ENCODE results near the gene ZNF555. TPM values are rescaled to one million over a fixed set of nuclear protein-coding genes. Genes with fewer than 3 reads are reported as not detected.
A peak's percentile ranks its signal among the peaks of the same experiment; 100 is the strongest.

ZNF555 gene
- total RNA-seq, 1 donor from 2014 or later: 18.8 TPM

- Histone ChIP-seq H3K4me2 (no peak overlapping the region), H3K9me3 (ENCODE audit: low read depth) (peaks cover 3% of the 10 kb centered on the region), H3K9ac (no peak overlapping the region), H3K4me1 (no peaks in the 10 kb centered on the region), H3K27ac (no peak overlapping the region), H3K36me3 (no peaks in the 10 kb centered on the region), H3K27me3 (no peaks in the 10 kb centered on the region), H3K4me3 (no peak overlapping the region), H3K79me2 (ENCODE audit: low read depth) (no peaks in the 10 kb centered on the region), H3F3A (ENCODE audit: low read depth) (no peaks in the 10 kb centered on the region), H4K20me1 (ENCODE audit: low read depth) (no peaks in the 10 kb centered on the region), H2AFZ (replicated peaks) (no peak overlapping the region)
- H3K36me3 Mint-ChIP-seq: peaks cover 56% of the 10 kb centered on the region
- peaks cover 2% of the 10 kb centered on the region for H3K27me3 Mint-ChIP-seq (ENCODE audit: insufficient read depth, low read depth)
- TF ChIP-seq CTCF (IDR thresholded peaks at IDR 0.05): no peak
- TF ChIP-seq EZH2phosphoT487 (IDR thresholded peaks at IDR 0.05): no peak
- TF ChIP-seq EZH2 (IDR thresholded peaks at IDR 0.05): no peak
- H3K4me3 Mint-ChIP-seq: no peak overlapping the region
- DNase-seq (ENCODE audit: low spot score): no peak
- no peaks in the 10 kb centered on the region for H3K4me1 Mint-ChIP-seq
- no peak overlapping the region for H3K27ac Mint-ChIP-seq
- peaks cover 46% of the 10 kb centered on the region for H3K9me3 Mint-ChIP-seq
Measured at GRCh38 chr19:2827022-2827421, 14.3 kb upstream of the ZNF555 start.

GRCh38 chr19:2827840-2828489, 13.3 kb upstream of the ZNF555 start:
- Histone ChIP-seq H3F3A (ENCODE audit: low read depth) (no peaks in the 10 kb centered on the region), H3K9me3 (ENCODE audit: low read depth) (peaks cover 10% of the 10 kb centered on the region), H3K27me3 (no peaks in the 10 kb centered on the region), H4K20me1 (ENCODE audit: low read depth) (no peaks in the 10 kb centered on the region), H3K9ac (no peak overlapping the region), H3K79me2 (ENCODE audit: low read depth) (no peaks in the 10 kb centered on the region), H2AFZ (replicated peaks) (no peak overlapping the region), H3K4me3 (no peak overlapping the region), H3K36me3 (peaks cover 8% of the 10 kb centered on the region), H3K4me2 (no peak overlapping the region), H3K27ac (no peak overlapping the region), H3K4me1 (no peaks in the 10 kb centered on the region)
- Mint-ChIP-seq H3K36me3 (peaks cover 64% of the 10 kb centered on the region), H3K9me3 (peaks cover 56% of the 10 kb centered on the region), H3K27ac (no peak overlapping the region), H3K4me3 (peak overlapping the region; percentile 25), H3K27me3 (ENCODE audit: insufficient read depth, low read depth) (peaks cover 6% of the 10 kb centered on the region), H3K4me1 (no peaks in the 10 kb centered on the region)
- DNase-seq (ENCODE audit: low spot score): no peak
- TF ChIP-seq CTCF (IDR thresholded peaks at IDR 0.05) (no peak), EZH2phosphoT487 (IDR thresholded peaks at IDR 0.05) (no peak), EZH2 (IDR thresholded peaks at IDR 0.05) (no peak)

- peaks cover 68% of the 10 kb centered on the region for H3K9me3 Mint-ChIP-seq
- Histone ChIP-seq H2AFZ (replicated peaks) (no peak overlapping the region), H3K36me3 (peaks cover 17% of the 10 kb centered on the region), H4K20me1 (ENCODE audit: low read depth) (no peaks in the 10 kb centered on the region), H3F3A (ENCODE audit: low read depth) (no peaks in the 10 kb centered on the region), H3K9ac (no peak overlapping the region), H3K27me3 (no peaks in the 10 kb centered on the region), H3K9me3 (ENCODE audit: low read depth) (peaks cover 32% of the 10 kb centered on the region), H3K4me2 (no peak overlapping the region), H3K4me3 (peak overlapping the region; percentile 2), H3K27ac (no peak overlapping the region), H3K4me1 (no peaks in the 10 kb centered on the region), H3K79me2 (ENCODE audit: low read depth) (no peaks in the 10 kb centered on the region)
- no peak for DNase-seq (ENCODE audit: low spot score)
- H3K27me3 Mint-ChIP-seq (ENCODE audit: insufficient read depth, low read depth): peaks cover 24% of the 10 kb centered on the region
- H3K36me3 Mint-ChIP-seq: peaks cover 60% of the 10 kb centered on the region
- no peaks in the 10 kb centered on the region for H3K4me1 Mint-ChIP-seq
- H3K4me3 Mint-ChIP-seq: peak overlapping the region; percentile 30
- no peak for TF ChIP-seq CTCF (IDR thresholded peaks at IDR 0.05)
- TF ChIP-seq EZH2 (IDR thresholded peaks at IDR 0.05): no peak
- TF ChIP-seq EZH2phosphoT487 (IDR thresholded peaks at IDR 0.05): no peak
- H3K27ac Mint-ChIP-seq: no peak overlapping the region
Measured at GRCh38 chr19:2834294-2834871, 6.9 kb upstream of the ZNF555 start.

All from neural progenitor cell (in vitro differentiated cells).